Medulla oblongata (tissue), 1 donor: ENCODE results near the gene RAPSN.
A peak's percentile ranks its signal among the peaks of the same experiment; 100 is the strongest.

Source experiments
- DNase-seq: peaks from one replicate; pipeline ENCODE4 v3.0.0-alpha.2; 2015; ENCODE audit errors: extremely low spot score

Gene RAPSN

GRCh38 chr11:47434011-47434786 is 14.7 kb downstream of the RAPSN start:
- peak; percentile 61 for DNase-seq

- DNase-seq, result no peak
These were observed 15.8 kb downstream of the RAPSN start for GRCh38 chr11:47433157-47433556.

- no peak for DNase-seq
These were observed 17.4 kb downstream of the RAPSN start for GRCh38 chr11:47431356-47432083.

GRCh38 chr11:47430524-47430923 is 18.4 kb downstream of the RAPSN start:
- no peak for DNase-seq

- peak; percentile 98 for DNase-seq
These were observed 22.6 kb downstream of the RAPSN start, which contains the start of gene PSMC3 for GRCh38 chr11:47426062-47426956. PSMC3 (minus strand) TSS chr11:47426439; CDS start chr11:47426279, 160 bp downstream.

GRCh38 chr11:47425611-47426010 is 23.3 kb downstream of the RAPSN start:
- DNase-seq, result no peak

- no peak for DNase-seq
These were observed 30.3 kb downstream of the RAPSN start for GRCh38 chr11:47418454-47419259.

- no peak for DNase-seq
These were observed 31.2 kb downstream of the RAPSN start for GRCh38 chr11:47417712-47418111.

- no peak for DNase-seq
These were observed 32.9 kb downstream of the RAPSN start for GRCh38 chr11:47415949-47416472.

GRCh38 chr11:47415091-47415854 is 33.7 kb downstream of the RAPSN start:
- no peak for DNase-seq

GRCh38 chr11:47414685-47415070 is 34.3 kb downstream of the RAPSN start:
- no peak for DNase-seq

- no peak for DNase-seq
These were observed 34.8 kb downstream of the RAPSN start for GRCh38 chr11:47413908-47414684.

- no peak for DNase-seq
These were observed 35.6 kb downstream of the RAPSN start for GRCh38 chr11:47413351-47413750.

- peak; percentile 57 for DNase-seq
These were observed 36.8 kb downstream of the RAPSN start for GRCh38 chr11:47411884-47412746.

- no peak for DNase-seq
These were observed 38.3 kb downstream of the RAPSN start for GRCh38 chr11:47410370-47411264.

- DNase-seq, result no peak
These were observed 39.2 kb downstream of the RAPSN start for GRCh38 chr11:47409440-47410369.
